ENCODE results near the gene NOM1. TPM values are rescaled to one million over a fixed set of nuclear protein-coding genes. Genes with fewer than 3 reads are reported as not detected.
A peak's percentile ranks its signal among the peaks of the same experiment; 100 is the strongest.

The NOM1 gene
- total and polyA plus RNA-seq, 2 donors (not counting 1 experiment from before 2014, with no cell fraction given) = 14.2 to 38.3 TPM

- Histone ChIP-seq H3K27me3 (replicated peaks in 1 of 4; ENCODE audit: control extremely low read depth in 1 of 4, control insufficient read depth in 3 of 4, insufficient read depth in 4 of 4, low read length in 3 of 4) (peaks cover 0 to 91% (median 65%) of the 10 kb centered on the region in 4 experiments), H3K9me3 (ENCODE audit: control extremely low read depth in 1 of 3, control insufficient read depth in 2 of 3, insufficient read depth in 1 of 3, low read length in 2 of 3) (peaks cover 0 to 42% (median 2%) of the 10 kb centered on the region in 3 donors), H4K20me1 (ENCODE audit: control insufficient read depth, insufficient read depth, low read length, poor library complexity, severe bottlenecking) (no peaks in the 10 kb centered on the region), H3K4me2 (replicated peaks; ENCODE audit: low read depth, low read length, poor library complexity, severe bottlenecking) (no peak overlapping the region), H3K4me3 (ENCODE audit: control extremely low read depth in 1 of 5, extremely low read depth in 1 of 5, insufficient read depth in 1 of 5, low read depth in 2 of 5, low read length in 4 of 5) (no peak overlapping the region), H3K36me3 (replicated peaks in 1 of 2; ENCODE audit: control extremely low read depth in 1 of 2, control insufficient read depth in 1 of 2, extremely low read depth in 1 of 2, insufficient read depth in 2 of 2, low read length in 1 of 2) (no peaks in the 10 kb centered on the region), H3K4me1 (ENCODE audit: control insufficient read depth in 2 of 2, insufficient read depth in 2 of 2, low read length in 2 of 2) (peaks cover 32 to 47% of the 10 kb centered on the region in 2 donors), H2AFZ (ENCODE audit: insufficient read depth, low read depth, low read length, poor library complexity, severe bottlenecking) (no peak overlapping the region), H3K27ac (ENCODE audit: low read length in 2 of 2) (no peak overlapping the region), H3K79me2 (ENCODE audit: control insufficient read depth, insufficient read depth, low read length) (no peaks in the 10 kb centered on the region), H3K9ac (ENCODE audit: low read length) (no peak overlapping the region)
- H3K27ac Mint-ChIP-seq = no peak overlapping the region
- POLR2A ChIA-PET = no interaction called here
- peaks cover 53% of the 10 kb centered on the region for H3K27me3 Mint-ChIP-seq
- no peak overlapping the region for H3K4me3 Mint-ChIP-seq
- intact Hi-C loops (cut with micrococcal nuclease) = no loop called here
- no peak for TF ChIP-seq CTCF (IDR thresholded peaks at IDR 0.05)
- TF ChIP-seq EZH2 (IDR thresholded peaks at IDR 0.05; ENCODE audit: borderline replicate concordance, insufficient read depth, low read depth, low read length, poor library complexity, severe bottlenecking) = peak; percentile 19
- CTCF ChIA-PET = no interaction called here
- no peaks in the 10 kb centered on the region for H3K9me3 Mint-ChIP-seq (ENCODE audit: insufficient read depth)
- DNase-seq (peak; percentile 20), ATAC-seq (ENCODE audit: low read depth) (no peak)
- WGBS (ENCODE audit: insufficient coverage) = no CpG with 5 or more reads among the region's 6 CpGs
- peaks cover 28% of the 10 kb centered on the region for H3K4me1 Mint-ChIP-seq
Measured at GRCh38 chr7:157003445-157003755, 53.9 kb downstream of the NOM1 start.

- DNase-seq (peak; percentile 47), ATAC-seq (ENCODE audit: low read depth) (no peak)
- peaks cover 32 to 47% of the 10 kb centered on the region in 2 donors for H3K4me1 ChIP-seq (ENCODE audit: control insufficient read depth in 2 of 2, insufficient read depth in 2 of 2, low read length in 2 of 2)
- TF ChIP-seq EZH2 (IDR thresholded peaks at IDR 0.05; ENCODE audit: borderline replicate concordance, insufficient read depth, low read depth, low read length, poor library complexity, severe bottlenecking) = no peak
- no peak for TF ChIP-seq CTCF (IDR thresholded peaks at IDR 0.05)
- POLR2A ChIA-PET = no interaction called here
- no peak overlapping the region for H3K27ac Mint-ChIP-seq
- H3K27ac ChIP-seq (ENCODE audit: low read length in 2 of 2) = no peak overlapping the region
- no peak overlapping the region for H3K9ac ChIP-seq (ENCODE audit: low read length)
- H3K9me3 ChIP-seq (ENCODE audit: control extremely low read depth in 1 of 3, control insufficient read depth in 2 of 3, insufficient read depth in 1 of 3, low read length in 2 of 3) = peaks cover 0 to 46% (median 2%) of the 10 kb centered on the region in 3 donors
- H3K4me3 ChIP-seq (ENCODE audit: control extremely low read depth in 1 of 5, extremely low read depth in 1 of 5, insufficient read depth in 1 of 5, low read depth in 2 of 5, low read length in 4 of 5) = no peak overlapping the region
- peaks cover 0 to 91% (median 64%) of the 10 kb centered on the region in 4 experiments for H3K27me3 ChIP-seq (replicated peaks in 1 of 4; ENCODE audit: control extremely low read depth in 1 of 4, control insufficient read depth in 3 of 4, insufficient read depth in 4 of 4, low read length in 3 of 4)
- H3K9me3 Mint-ChIP-seq (ENCODE audit: insufficient read depth) = no peaks in the 10 kb centered on the region
- no peaks in the 10 kb centered on the region for H4K20me1 ChIP-seq (ENCODE audit: control insufficient read depth, insufficient read depth, low read length, poor library complexity, severe bottlenecking)
- peaks cover 28% of the 10 kb centered on the region for H3K4me1 Mint-ChIP-seq
- H3K79me2 ChIP-seq (ENCODE audit: control insufficient read depth, insufficient read depth, low read length) = no peaks in the 10 kb centered on the region
- H3K4me2 ChIP-seq (replicated peaks; ENCODE audit: low read depth, low read length, poor library complexity, severe bottlenecking) = no peak overlapping the region
- CTCF ChIA-PET = no interaction called here
- no peaks in the 10 kb centered on the region for H3K36me3 ChIP-seq (replicated peaks in 1 of 2; ENCODE audit: control extremely low read depth in 1 of 2, control insufficient read depth in 1 of 2, extremely low read depth in 1 of 2, insufficient read depth in 2 of 2, low read length in 1 of 2)
- H3K27me3 Mint-ChIP-seq = peaks cover 52% of the 10 kb centered on the region
- no peak overlapping the region for H2AFZ ChIP-seq (ENCODE audit: insufficient read depth, low read depth, low read length, poor library complexity, severe bottlenecking)
- WGBS (ENCODE audit: insufficient coverage) = 7% methylated on average over 57 of the region's 60 CpGs
- peak overlapping the region; percentile 23 for H3K4me3 Mint-ChIP-seq
- intact Hi-C loops (cut with micrococcal nuclease) = no loop called here
Measured at GRCh38 chr7:157003756-157004520, 54.4 kb downstream of the NOM1 start.

Data from B cell (primary cell).